MM.1S (cell line): ENCODE measurements around the gene IL1RAPL1.

Experiments used
- DNase-seq: peaks from one replicate; pipeline ENCODE4 v3.0.0-alpha.2; 2015
- H2AFZ ChIP-seq: fragments of 300-600 bp; sonication (generic); 2 replicates; pipeline ENCODE4 v1.6.0; 2016; ENCODE audit warnings: antibody characterized with exemption, low read length
- H3F3A ChIP-seq: fragments of 300-600 bp; sonication (generic); 2 replicates; pipeline ENCODE4 v1.6.1; 2016; ENCODE audit warnings: mild to moderate bottlenecking, antibody characterized with exemption, low read length, moderate library complexity, mixed read lengths; ENCODE audit not compliant: insufficient read depth
- H3K27ac ChIP-seq: fragments of 300-600 bp; sonication (generic); 2 replicates; pipeline ENCODE4 v1.5.1; 2016; ENCODE audit warnings: mild to moderate bottlenecking, low read length
- H3K27me3 ChIP-seq: fragments of 300-600 bp; sonication (generic); replicated peaks from 2 replicates; pipeline ENCODE4 v1.6.0; 2016; ENCODE audit warnings: low read length; ENCODE audit not compliant: insufficient read depth
- H3K36me3 ChIP-seq: fragments of 300-600 bp; sonication (generic); replicated peaks from 2 replicates; pipeline ENCODE4 v1.6.1; 2016; ENCODE audit warnings: mild to moderate bottlenecking, low read length, mixed read lengths; ENCODE audit not compliant: insufficient read depth
- H3K4me1 ChIP-seq: fragments of 300-600 bp; sonication (generic); 2 replicates; pipeline ENCODE4 v1.6.1; 2016; ENCODE audit warnings: low read length, mixed read lengths
- H3K4me2 ChIP-seq: fragments of 300-600 bp; sonication (generic); 2 replicates; pipeline ENCODE4 v1.6.0; 2016; ENCODE audit warnings: low read depth, low read length
- H3K4me3 ChIP-seq: fragments of 300-600 bp; sonication (generic); 2 replicates; pipeline ENCODE4 v1.5.1; 2016; ENCODE audit warnings: low read length, mixed read lengths
- H3K79me2 ChIP-seq: fragments of 300-600 bp; sonication (generic); 2 replicates; pipeline ENCODE4 v1.6.1; 2016; ENCODE audit warnings: mixed run types, low read length, mixed read lengths
- H3K9ac ChIP-seq: fragments of 300-600 bp; sonication (generic); 2 replicates; pipeline ENCODE4 v1.6.1; 2016; ENCODE audit warnings: low read length, mixed read lengths
- H3K9me2 ChIP-seq: fragments of 300-600 bp; sonication (generic); replicated peaks from 2 replicates; pipeline ENCODE4 v1.6.1; 2016; ENCODE audit warnings: mild to moderate bottlenecking, low read length, mixed read lengths; ENCODE audit not compliant: insufficient read depth
- H3K9me3 ChIP-seq: fragments of 300-600 bp; sonication (generic); replicated peaks from 2 replicates; pipeline ENCODE4 v1.6.1; 2016; ENCODE audit warnings: mild to moderate bottlenecking, low read length, mixed read lengths; ENCODE audit not compliant: insufficient read depth
- H4K20me1 ChIP-seq: fragments of 300-600 bp; sonication (generic); 2 replicates; pipeline ENCODE4 v1.6.1; 2016; ENCODE audit warnings: mild to moderate bottlenecking, low read length, moderate library complexity, mixed read lengths; ENCODE audit not compliant: insufficient read depth
- CTCF ChIP-seq: fragments of 300-600 bp; sonication (generic); IDR thresholded peaks from 2 replicates; pipeline ENCODE4 v1.5.1; 2016; ENCODE audit warnings: antibody characterized with exemption, low read length, mixed read lengths
- EZH2 ChIP-seq: fragments of 300-600 bp; sonication (generic); optimal IDR thresholded peaks from 2 replicates; pipeline ENCODE3; 2017; ENCODE audit warnings: low read depth, mild to moderate bottlenecking, antibody characterized with exemption, low read length, mixed read lengths
- EZH2phosphoT487 ChIP-seq: fragments of 300-600 bp; sonication (generic); IDR thresholded peaks from 2 replicates; pipeline ENCODE4 v1.6.1; 2018; ENCODE audit warnings: antibody characterized with exemption, low read length

IL1RAPL1 gene

GRCh38 chrX:28709421-28709820 is 122.2 kb downstream of the IL1RAPL1 start:
- DNase-seq = no peak
- Histone ChIP-seq H3K27ac (no peak overlapping the region), H3K9me2 (no peaks in the 10 kb centered on the region), H3K4me3 (no peak overlapping the region), H2AFZ (no peak overlapping the region), H3K4me2 (no peak overlapping the region), H3F3A (no peaks in the 10 kb centered on the region), H3K79me2 (no peaks in the 10 kb centered on the region), H3K9ac (no peak overlapping the region), H3K9me3 (no peaks in the 10 kb centered on the region), H3K27me3 (no peaks in the 10 kb centered on the region), H4K20me1 (no peaks in the 10 kb centered on the region), H3K4me1 (no peaks in the 10 kb centered on the region), H3K36me3 (no peaks in the 10 kb centered on the region)
- TF ChIP-seq EZH2phosphoT487 (no peak), CTCF (no peak), EZH2 (no peak)

DNA sequence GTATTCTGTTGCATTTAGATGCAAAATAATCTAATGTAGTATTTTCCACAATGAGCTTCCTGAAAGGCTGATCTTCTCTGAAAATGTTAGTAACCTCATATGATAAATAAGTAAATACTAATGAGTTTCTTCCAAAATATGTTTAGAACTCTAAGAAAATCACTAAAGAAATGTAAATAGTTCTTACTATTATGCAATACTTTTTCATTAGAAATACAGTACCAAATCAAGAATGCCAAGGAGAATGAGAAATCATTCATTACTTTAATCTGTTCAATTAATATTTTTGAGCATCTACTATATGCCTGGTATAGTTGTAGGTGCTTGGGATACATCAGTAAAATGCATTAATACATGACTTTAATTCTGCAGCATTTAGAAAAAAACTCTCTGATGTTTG is 130.6 kb downstream of the IL1RAPL1 start:
- Histone ChIP-seq H4K20me1 (no peaks in the 10 kb centered on the region), H3K4me2 (no peak overlapping the region), H3K9me3 (no peaks in the 10 kb centered on the region), H3K9me2 (no peaks in the 10 kb centered on the region), H3K9ac (no peak overlapping the region), H3K36me3 (no peaks in the 10 kb centered on the region), H2AFZ (no peak overlapping the region), H3K4me3 (no peak overlapping the region), H3K4me1 (no peaks in the 10 kb centered on the region), H3F3A (no peaks in the 10 kb centered on the region), H3K27me3 (no peaks in the 10 kb centered on the region), H3K27ac (no peak overlapping the region), H3K79me2 (no peaks in the 10 kb centered on the region)
- no peak for DNase-seq
- TF ChIP-seq EZH2 (no peak), EZH2phosphoT487 (no peak), CTCF (no peak)

DNA sequence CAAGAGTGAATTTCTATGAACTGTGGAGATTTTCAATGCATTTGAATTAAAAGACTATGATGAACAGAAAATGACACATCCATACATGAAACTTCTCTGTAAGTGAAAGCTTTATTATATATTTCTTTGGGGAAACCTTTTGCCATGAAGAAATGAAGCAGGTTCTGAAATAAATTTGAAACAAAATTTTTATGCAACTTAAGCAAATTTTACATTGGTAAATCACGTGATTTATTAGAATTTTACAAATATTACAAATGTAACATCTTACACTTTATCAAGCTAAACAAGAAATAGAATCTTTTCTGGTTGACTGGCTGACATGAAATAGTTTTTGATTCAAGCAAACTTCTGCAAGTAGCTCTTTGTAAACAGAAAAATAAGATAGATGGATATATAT is 131.2 kb downstream of the IL1RAPL1 start:
- no peak overlapping the region for H2AFZ ChIP-seq
- no peaks in the 10 kb centered on the region for H3K36me3 ChIP-seq
- no peak overlapping the region for H3K27ac ChIP-seq
- H3K79me2 ChIP-seq = no peaks in the 10 kb centered on the region
- no peak overlapping the region for H3K4me3 ChIP-seq
- no peaks in the 10 kb centered on the region for H3K27me3 ChIP-seq
- no peaks in the 10 kb centered on the region for H3K9me3 ChIP-seq
- no peaks in the 10 kb centered on the region for H3K4me1 ChIP-seq
- H3K9ac ChIP-seq = no peak overlapping the region
- H4K20me1 ChIP-seq = no peaks in the 10 kb centered on the region
- H3K9me2 ChIP-seq = no peaks in the 10 kb centered on the region
- H3K4me2 ChIP-seq = no peak overlapping the region
- TF ChIP-seq CTCF = no peak
- no peak for TF ChIP-seq EZH2
- TF ChIP-seq EZH2phosphoT487 = no peak
- H3F3A ChIP-seq = no peaks in the 10 kb centered on the region
- DNase-seq = no peak
